GM18861 (cell line): ENCODE data around the gene SIRPD.
"Not testable (repeated sequence)": the region's sequence is repeated elsewhere in the genome, so short reads cannot be mapped to it uniquely, and the experiment has no call there.

Experiments used
- ATAC-seq: cut with Tn5 transposase; IDR thresholded peaks from one replicate; pipeline ENCODE4 v1.9.1; 2021; ENCODE audit not compliant: unreplicated experiment

Gene SIRPD

GRCh38 chr20:1497371-1497770 lies 60.1 kb downstream of the SIRPD start:
- ATAC-seq = not testable (repeated sequence)

GRCh38 chr20:1496930-1497329 lies 60.6 kb downstream of the SIRPD start:
- ATAC-seq = no peak

- ATAC-seq = no peak
These were observed 63.1 kb downstream of the SIRPD start for GRCh38 chr20:1494436-1494835.

- ATAC-seq = no peak
These were observed 64.0 kb downstream of the SIRPD start for GRCh38 chr20:1493536-1493935.

GRCh38 chr20:1491860-1492642 lies 65.5 kb downstream of the SIRPD start:
- ATAC-seq = no peak

GRCh38 chr20:1491281-1491840 lies 66.1 kb downstream of the SIRPD start, which contains the start of gene SIRPB2:
Gene SIRPB2 (minus strand): TSS chr20:1491420. CDS start chr20:1491359, 61 bp downstream.
- ATAC-seq = no peak

GRCh38 chr20:1490643-1491195 lies 66.8 kb downstream of the SIRPD start:
- no peak for ATAC-seq

GRCh38 chr20:1489764-1490436 lies 67.6 kb downstream of the SIRPD start:
- ATAC-seq = no peak

GRCh38 chr20:1489325-1489724 lies 68.2 kb downstream of the SIRPD start:
- no peak for ATAC-seq

- no peak for ATAC-seq
These were observed 70.9 kb downstream of the SIRPD start for GRCh38 chr20:1486566-1486965.

GRCh38 chr20:1484438-1485116 lies 72.9 kb downstream of the SIRPD start:
- ATAC-seq = no peak
